Measurements from ENCODE around the gene FAM167B.

GRCh38 chr1:32239337-32239736 is 7.7 kb upstream of the FAM167B start:
- TF ChIP-seq POLR2A (IDR thresholded peaks at IDR 0.05), result no peak
- TF ChIP-seq CTCF (IDR thresholded peaks at IDR 0.05), result no peak
- no peak for TF ChIP-seq EP300 (IDR thresholded peaks at IDR 0.05)

Data from ovary (tissue), 3 donors.